GM19452 (cell line): ENCODE data around the gene RASSF10.
A peak's percentile ranks its signal among the peaks of the same experiment; 100 is the strongest.

Source experiments
- ATAC-seq: cut with Tn5 transposase; IDR thresholded peaks from one replicate; pipeline ENCODE4 v1.9.1; 2021; ENCODE audit not compliant: unreplicated experiment

The RASSF10 gene

DNA sequence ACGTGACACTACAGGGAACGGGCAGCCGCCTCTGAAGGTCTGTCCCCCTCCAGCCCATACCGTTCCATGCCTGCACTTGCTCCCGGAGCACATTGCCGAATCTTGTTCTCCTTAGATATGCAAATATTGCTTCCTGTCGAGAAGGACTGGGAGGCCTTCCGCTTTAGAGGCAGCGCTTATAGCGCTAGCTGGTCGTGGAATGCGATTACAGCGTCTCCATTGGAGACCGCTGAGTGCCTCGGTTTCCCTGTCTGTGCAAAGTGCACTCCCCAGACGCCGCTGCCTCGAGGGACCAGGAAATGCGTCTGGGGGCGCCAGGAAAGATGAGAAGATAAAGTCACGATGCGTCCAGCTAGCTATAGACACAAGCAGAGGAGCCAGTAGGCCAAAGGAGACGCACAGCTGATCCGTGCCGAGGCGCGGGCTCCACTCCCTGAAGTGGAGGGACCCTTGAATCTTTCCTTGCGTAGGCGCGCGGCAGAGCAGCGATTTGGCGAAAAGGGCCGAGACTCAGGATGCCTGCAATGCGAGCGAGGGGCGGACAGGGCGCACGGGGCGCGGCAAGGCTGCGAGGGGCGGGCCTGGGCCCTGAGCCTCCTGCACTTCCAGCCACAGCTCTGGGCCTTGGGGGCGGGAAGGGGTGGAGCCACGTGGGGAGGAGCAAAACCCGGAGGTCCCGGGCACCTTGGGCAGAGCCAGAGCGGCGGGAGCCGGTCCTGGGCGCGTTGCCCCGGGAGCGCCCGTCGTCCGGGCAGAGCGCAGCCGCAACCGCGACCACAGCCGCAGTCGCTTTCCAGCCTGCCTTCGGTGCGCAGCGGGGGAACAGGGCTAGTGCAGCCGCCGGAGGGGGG, at the start of gene RASSF10:
RASSF10 (plus strand) TSS at position 692 of the 851 bp plus-strand sequence. CDS start 261 bp downstream, outside the sequence.
- no peak for ATAC-seq

- no peak for ATAC-seq
Measured at GRCh38 chr11:12961615-12962014, 47.5 kb upstream of the RASSF10 start.

DNA sequence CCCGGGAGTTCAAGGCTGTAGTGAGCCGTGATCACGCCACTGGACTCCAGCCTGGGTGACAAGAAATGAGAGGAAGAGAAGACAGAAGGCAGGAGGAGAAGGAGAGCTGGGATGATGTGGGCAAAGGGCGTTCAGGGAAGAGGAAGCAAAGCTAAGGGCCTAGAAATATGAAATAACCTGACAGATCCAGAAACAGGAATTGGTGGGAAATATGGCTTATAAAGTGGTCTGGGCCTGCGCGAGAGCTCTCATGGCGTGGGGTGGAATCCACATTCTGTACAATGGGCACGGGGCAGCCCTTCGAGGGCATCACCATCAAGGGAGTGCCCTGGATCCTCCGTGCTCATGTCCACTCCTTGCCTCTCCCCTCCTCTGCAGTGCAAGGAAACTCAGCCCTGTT, 46.8 kb upstream of the RASSF10 start:
- no peak for ATAC-seq

- ATAC-seq = no peak
Measured at GRCh38 chr11:12963051-12963450, 46.1 kb upstream of the RASSF10 start.

GRCh38 chr11:12963792-12964536, 45.2 kb upstream of the RASSF10 start:
- peak; percentile 84 for ATAC-seq

- no peak for ATAC-seq
Measured at GRCh38 chr11:12964650-12965049, 44.5 kb upstream of the RASSF10 start.

DNA sequence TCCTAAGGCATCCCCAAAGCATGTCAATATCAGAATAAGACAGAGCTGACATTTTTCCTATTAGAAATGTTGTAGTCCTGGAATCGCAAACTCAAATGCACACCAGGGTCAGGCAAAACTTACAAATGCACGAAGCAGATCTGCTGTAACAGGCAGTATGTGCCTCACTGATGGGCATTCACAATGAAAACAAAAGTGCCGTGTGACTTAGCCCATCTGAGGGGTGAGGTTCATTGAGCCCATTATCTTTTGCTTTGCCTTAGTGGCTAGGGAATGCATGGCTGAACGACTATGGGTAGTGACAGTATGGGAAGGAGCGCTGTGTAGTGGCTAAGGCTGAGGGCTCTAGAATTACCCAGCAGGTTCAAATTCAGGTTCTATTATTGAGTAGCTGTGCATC, 43.1 kb upstream of the RASSF10 start:
- ATAC-seq = no peak

- ATAC-seq = no peak
Measured at GRCh38 chr11:12968101-12968500, 41.0 kb upstream of the RASSF10 start.

DNA sequence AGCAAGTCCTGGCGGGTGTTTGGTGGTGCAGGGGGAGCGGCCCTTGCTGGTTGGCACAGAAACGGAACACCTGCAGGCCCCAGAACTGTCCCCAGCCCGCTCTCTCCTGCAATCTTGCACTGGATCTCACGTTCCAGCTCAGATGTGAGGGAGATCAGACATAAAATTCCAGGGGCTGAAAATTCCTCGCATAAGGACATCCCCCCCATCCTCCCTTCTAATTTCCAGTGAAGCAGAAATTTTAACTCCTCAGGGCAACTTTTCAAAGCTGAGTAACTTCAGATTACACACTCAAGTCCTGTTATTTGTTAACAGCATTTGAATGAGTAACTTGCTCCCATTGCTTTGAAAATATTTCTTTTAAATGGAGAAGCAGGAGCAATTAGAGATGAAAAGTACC, 40.3 kb upstream of the RASSF10 start:
- no peak for ATAC-seq

DNA sequence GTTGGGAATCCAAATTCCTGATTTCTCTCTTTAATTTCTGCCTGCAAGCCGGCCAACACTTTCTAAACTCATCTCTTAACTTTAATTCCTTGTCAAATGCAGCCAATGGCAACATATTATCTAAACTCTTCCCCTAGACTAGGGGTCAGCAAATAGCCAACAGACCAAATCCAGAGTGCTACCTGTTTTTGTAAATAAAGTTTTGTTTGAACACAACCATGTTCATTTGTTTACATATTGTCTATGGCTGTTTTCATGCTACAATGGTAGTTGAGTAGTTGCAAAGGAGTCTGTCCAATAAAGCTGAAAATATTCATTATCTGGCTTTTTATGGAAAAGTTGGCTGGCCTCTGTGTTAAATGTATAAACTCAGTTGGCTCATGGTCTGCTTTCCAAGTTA, 37.2 kb upstream of the RASSF10 start:
- no peak for ATAC-seq

DNA sequence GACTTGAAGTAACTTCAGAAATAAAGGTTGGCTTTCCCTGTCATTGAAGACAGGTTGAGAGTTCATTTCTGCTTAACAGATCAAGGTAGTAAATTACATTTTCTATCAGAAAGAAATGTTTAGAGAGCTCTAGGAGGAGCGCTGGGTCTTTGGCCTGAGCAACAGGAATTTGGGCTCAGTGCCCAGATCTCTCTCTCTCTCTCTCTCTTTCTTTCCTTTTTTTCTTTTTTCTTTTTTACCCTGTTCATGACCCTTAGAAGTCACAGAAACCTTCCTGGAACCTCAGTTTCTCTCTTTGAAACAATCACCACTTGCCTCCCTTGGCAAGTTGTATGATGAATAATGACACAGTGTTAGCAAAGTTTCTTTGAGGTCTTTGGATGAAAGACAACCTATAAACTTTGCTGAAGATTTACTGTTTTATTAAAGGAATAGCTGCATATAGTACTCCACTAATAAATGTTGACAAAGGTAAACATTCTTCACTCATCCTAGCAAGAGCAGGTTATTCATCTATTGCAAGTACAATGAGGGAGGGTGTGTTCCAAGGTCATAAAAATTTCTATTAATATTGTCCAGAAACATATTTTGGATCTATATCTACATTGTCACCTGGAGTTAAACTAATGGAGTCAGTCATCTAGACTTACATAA, 35.5 kb upstream of the RASSF10 start:
- no peak for ATAC-seq

DNA sequence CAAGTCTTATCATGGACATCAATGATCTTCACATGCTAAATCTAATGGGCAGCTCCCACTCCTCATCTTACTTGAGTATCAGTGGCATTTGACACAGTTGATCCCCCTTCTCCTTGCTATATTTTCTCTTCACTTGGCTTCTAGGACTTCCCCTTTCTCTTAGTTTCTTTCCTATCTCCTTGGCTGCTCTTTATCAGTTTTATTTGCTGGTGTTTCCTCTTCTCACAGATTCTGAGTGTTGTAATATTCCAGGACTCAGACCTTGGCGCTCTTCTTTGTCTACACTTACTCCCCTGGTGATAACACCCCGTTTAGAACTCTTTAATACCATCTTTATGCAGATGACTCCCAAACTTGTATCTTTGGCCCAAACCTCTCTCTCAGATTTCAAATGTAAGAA, 33.9 kb upstream of the RASSF10 start:
- no peak for ATAC-seq

GRCh38 chr11:12979928-12980689, 29.0 kb upstream of the RASSF10 start:
- ATAC-seq = no peak

GRCh38 chr11:12981676-12982522, 27.2 kb upstream of the RASSF10 start:
- ATAC-seq = no peak

DNA sequence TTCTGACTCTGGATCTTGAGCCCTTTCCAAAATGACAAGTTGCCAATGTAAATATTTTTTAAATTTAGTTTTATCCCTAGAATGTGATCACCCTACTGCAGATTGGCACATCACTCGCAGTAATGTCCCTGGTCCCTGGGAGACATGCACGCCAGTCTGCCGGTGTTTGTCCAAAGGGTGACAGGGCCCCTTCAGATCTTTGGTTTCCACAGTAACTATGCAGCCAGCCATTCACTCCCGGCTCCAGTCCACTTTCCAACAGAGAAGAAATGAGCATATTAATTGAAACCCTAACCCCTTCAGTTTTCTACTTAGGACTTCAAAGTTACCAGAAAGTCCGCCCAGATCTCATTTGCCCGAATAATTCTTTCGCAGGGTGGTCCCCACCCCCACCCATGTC, 25.8 kb upstream of the RASSF10 start:
- no peak for ATAC-seq

GRCh38 chr11:12986194-12986898, 22.8 kb upstream of the RASSF10 start:
- ATAC-seq = no peak

DNA sequence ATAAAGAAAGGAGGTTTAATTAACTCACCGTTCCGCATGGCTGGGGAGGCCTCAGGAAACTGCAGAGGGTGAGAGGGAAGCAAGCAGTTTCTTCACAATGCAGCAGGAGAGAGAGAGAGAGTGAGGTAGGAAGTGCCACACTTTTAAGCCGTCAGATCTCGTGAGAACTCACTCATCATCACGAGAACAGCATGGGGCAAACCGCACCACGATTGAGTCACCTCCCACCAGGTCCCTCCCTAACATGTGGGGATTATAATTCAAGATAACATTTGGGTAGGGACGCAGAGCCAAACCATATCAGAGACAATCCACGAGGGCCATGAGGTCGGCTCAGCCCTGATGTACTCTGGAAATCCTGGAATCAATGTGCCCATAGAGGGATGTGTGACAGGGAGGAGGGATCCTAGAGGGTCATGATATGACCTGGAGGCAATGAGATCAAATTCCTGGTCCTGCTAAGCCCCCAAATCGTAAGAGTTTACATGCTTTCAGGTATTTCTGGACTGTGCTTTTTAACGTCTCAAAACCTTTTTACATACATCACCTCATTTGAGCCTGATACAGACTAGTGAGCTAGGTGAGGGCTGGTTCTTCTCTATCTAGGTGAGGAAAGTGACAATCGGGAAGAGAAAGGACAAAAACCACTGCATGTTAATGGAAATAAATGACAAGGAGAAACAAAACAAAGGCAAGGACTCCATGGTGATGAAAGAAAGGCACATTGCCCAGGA, 19.5 kb upstream of the RASSF10 start:
- no peak for ATAC-seq

DNA sequence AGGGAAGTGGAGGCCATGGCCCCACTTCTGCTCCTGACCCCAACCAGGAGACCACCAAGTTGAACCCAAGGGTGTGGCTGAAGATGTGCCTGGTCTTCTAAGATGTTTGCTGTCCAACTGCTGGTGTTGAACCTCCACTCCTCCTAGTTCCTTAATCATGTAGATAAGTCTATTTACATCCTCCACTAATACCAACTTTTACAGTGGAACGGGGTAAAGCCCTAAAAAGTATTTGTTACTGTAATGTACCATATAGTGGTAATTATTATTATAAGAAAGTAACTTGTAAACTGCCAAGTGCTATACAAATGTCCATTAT, 19.0 kb upstream of the RASSF10 start:
- no peak for ATAC-seq

DNA sequence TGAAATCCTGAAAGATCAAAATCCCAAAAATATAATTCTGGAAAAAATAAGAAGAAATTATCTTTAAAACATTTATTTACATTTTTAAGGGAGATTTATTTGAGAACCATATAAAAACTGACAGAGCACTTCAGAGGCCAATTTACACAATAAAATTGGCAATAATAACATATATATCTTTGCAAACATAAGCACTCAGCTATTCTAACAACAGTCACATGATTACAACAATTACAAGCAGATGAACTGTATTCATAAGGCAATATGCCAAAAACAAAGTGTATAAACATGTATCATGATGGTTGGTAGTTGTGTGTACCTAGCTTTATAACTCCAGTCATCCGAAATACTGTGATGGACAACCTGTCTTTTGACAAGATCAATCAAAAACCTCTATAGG, 17.7 kb upstream of the RASSF10 start:
- ATAC-seq = no peak
